Measurements from ENCODE around the gene CCDC85B.

The CCDC85B gene

DNA sequence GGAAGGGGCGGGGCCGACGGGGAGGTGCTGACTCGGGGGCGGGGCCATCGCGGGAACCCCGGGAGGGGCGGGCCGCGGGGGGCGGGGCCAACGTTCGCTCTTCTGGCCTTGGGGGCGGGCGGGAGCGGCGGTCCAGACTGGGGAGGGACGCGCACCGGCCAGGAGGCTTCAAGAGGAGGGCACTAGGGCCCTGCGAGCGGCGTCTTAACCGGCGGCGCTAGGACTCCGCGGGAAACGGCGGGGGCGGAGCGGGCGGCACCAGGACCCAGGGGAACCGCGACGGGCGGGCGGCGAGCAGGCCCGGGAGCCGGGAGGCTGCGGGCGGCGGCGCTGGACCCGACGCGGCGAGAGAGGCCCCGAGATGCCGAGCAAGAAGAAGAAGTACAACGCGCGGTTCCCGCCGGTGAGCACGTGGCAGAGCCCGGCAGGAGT is 28.7 kb downstream of the CCDC85B start, which contains the start of gene DRAP1:
TSS of gene DRAP1 (plus strand) at position 286 of the 432 bp plus-strand sequence. CDS start at position 362, 76 bp downstream.
- no peaks in the 10 kb centered on the region for H3K79me2 ChIP-seq (ENCODE audit: insufficient read depth, low read length)
- TF ChIP-seq EZH2 (IDR thresholded peaks at IDR 0.05; ENCODE audit: borderline replicate concordance, low read length), result no peak
- TF ChIP-seq, protein P1, sequence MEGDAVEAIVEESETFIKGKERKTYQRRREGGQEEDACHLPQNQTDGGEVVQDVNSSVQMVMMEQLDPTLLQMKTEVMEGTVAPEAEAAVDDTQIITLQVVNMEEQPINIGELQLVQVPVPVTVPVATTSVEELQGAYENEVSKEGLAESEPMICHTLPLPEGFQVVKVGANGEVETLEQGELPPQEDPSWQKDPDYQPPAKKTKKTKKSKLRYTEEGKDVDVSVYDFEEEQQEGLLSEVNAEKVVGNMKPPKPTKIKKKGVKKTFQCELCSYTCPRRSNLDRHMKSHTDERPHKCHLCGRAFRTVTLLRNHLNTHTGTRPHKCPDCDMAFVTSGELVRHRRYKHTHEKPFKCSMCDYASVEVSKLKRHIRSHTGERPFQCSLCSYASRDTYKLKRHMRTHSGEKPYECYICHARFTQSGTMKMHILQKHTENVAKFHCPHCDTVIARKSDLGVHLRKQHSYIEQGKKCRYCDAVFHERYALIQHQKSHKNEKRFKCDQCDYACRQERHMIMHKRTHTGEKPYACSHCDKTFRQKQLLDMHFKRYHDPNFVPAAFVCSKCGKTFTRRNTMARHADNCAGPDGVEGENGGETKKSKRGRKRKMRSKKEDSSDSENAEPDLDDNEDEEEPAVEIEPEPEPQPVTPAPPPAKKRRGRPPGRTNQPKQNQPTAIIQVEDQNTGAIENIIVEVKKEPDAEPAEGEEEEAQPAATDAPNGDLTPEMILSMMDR (IDR thresholded peaks at IDR 0.05; ENCODE audit: low read length), result no peak
- H3K9ac ChIP-seq (ENCODE audit: low read length), result peak within 1 kb of the TSS; percentile 83
- H3K27ac ChIP-seq (ENCODE audit: low read depth, low read length, poor library complexity, severe bottlenecking), result no peak within 1 kb of the TSS
- H3K4me1 ChIP-seq (ENCODE audit: insufficient read depth, low read length, severe bottlenecking), result peaks cover 24% of the 10 kb centered on the region
- no peaks in the 10 kb centered on the region for H3K9me3 ChIP-seq (ENCODE audit: low read length)
- H3F3A ChIP-seq (ENCODE audit: insufficient read depth, low read length), result no peaks in the 10 kb centered on the region
- no peak within 1 kb of the TSS for H2AFZ ChIP-seq (ENCODE audit: low read length)
- H4K20me1 ChIP-seq (ENCODE audit: insufficient read depth, low read length), result no peaks in the 10 kb centered on the region
- 0 out of 2 replicates have a peak, but pooled peaks cover 3% of the 10 kb centered on the region for H3K36me3 ChIP-seq (ENCODE audit: insufficient read depth, low read length)
- peak within 1 kb of the TSS; percentile 98 for H3K4me2 ChIP-seq (ENCODE audit: low read length)
- peak within 1 kb of the TSS; percentile 85 for H3K4me3 ChIP-seq (ENCODE audit: low read depth, low read length, poor library complexity, severe bottlenecking)
- no peaks in the 10 kb centered on the region for H3K27me3 ChIP-seq (ENCODE audit: insufficient read depth, low read length)
- no peaks in the 10 kb centered on the region for H3K9me2 ChIP-seq (ENCODE audit: low read depth, low read length)

DNA sequence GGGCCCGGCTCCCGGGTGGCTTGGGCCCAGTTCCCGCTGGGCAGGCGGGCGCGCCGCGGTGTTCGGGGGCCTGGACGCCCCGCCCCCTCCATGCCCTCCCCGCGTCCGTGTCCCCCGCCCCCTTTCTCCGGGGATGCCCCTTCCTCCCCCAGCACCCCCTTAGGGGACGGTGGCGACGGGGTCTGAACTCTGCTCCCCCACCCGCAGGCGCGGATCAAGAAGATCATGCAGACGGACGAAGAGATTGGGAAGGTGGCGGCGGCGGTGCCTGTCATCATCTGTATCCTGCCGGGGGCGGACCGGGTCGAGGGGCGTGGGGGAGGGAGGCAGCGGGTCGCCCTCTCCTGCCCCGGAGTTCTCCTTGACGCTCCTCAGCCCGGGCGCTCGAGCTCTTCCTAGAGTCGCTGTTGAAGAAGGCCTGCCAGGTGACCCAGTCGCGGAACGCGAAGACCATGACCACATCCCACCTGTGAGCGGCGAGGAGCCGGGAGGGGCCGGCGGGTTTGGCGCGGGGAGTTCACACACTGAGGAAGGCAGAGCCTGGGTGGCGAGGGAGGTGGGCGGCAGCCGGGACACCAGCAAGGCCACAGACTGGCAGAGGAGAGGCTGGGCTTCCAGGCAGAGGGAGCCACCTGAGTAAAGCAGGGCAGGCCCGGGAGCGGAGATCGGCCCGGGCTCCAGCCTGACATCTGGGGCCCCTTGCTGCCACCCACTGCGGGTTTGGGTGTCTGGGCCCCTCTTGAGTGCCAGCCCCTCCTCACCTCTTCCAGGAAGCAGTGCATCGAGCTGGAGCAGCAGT is 29.3 kb downstream of the CCDC85B start:
- H3K36me3 ChIP-seq (ENCODE audit: insufficient read depth, low read length), result 0 out of 2 replicates have a peak, but pooled peaks cover 3% of the 10 kb centered on the region
- H2AFZ ChIP-seq (ENCODE audit: low read length), result no peak overlapping the region
- no peaks in the 10 kb centered on the region for H3K27me3 ChIP-seq (ENCODE audit: insufficient read depth, low read length)
- no peaks in the 10 kb centered on the region for H3K9me2 ChIP-seq (ENCODE audit: low read depth, low read length)
- TF ChIP-seq EZH2 (IDR thresholded peaks at IDR 0.05; ENCODE audit: borderline replicate concordance, low read length), result no peak
- TF ChIP-seq, protein P1 (IDR thresholded peaks at IDR 0.05; ENCODE audit: low read length), result no peak
- no peaks in the 10 kb centered on the region for H3K79me2 ChIP-seq (ENCODE audit: insufficient read depth, low read length)
- peak overlapping the region; percentile 85 for H3K4me3 ChIP-seq (ENCODE audit: low read depth, low read length, poor library complexity, severe bottlenecking)
- peaks cover 24% of the 10 kb centered on the region for H3K4me1 ChIP-seq (ENCODE audit: insufficient read depth, low read length, severe bottlenecking)
- peak overlapping the region; percentile 66 for H3K9ac ChIP-seq (ENCODE audit: low read length)
- no peaks in the 10 kb centered on the region for H4K20me1 ChIP-seq (ENCODE audit: insufficient read depth, low read length)
- H3K4me2 ChIP-seq (ENCODE audit: low read length), result peak overlapping the region; percentile 86
- H3K9me3 ChIP-seq (ENCODE audit: low read length), result no peaks in the 10 kb centered on the region
- H3F3A ChIP-seq (ENCODE audit: insufficient read depth, low read length), result no peaks in the 10 kb centered on the region
- no peak overlapping the region for H3K27ac ChIP-seq (ENCODE audit: low read depth, low read length, poor library complexity, severe bottlenecking)

DNA sequence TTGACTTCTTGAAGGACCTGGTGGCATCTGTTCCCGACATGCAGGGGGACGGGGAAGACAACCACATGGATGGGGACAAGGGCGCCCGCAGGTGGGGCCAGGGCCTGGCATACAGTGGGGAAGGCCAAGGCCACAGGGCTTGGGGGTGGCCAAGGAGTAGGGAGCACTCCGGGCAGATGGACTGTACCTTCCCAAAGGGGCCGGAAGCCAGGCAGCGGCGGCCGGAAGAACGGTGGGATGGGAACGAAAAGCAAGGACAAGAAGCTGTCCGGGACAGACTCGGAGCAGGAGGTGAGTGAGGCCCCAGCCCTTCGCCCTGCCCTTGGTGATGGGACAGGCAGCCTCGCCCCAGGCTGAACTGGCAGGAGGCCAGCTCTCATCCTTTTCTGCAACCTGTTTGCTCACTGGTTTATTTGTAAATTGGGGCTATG is 29.9 kb downstream of the CCDC85B start:
- no peaks in the 10 kb centered on the region for H3K9me3 ChIP-seq (ENCODE audit: low read length)
- peak overlapping the region; percentile 85 for H3K4me3 ChIP-seq (ENCODE audit: low read depth, low read length, poor library complexity, severe bottlenecking)
- H3F3A ChIP-seq (ENCODE audit: insufficient read depth, low read length), result no peaks in the 10 kb centered on the region
- H3K4me2 ChIP-seq (ENCODE audit: low read length), result peak overlapping the region; percentile 86
- no peaks in the 10 kb centered on the region for H3K9me2 ChIP-seq (ENCODE audit: low read depth, low read length)
- no peaks in the 10 kb centered on the region for H3K79me2 ChIP-seq (ENCODE audit: insufficient read depth, low read length)
- TF ChIP-seq, protein P1 (IDR thresholded peaks at IDR 0.05; ENCODE audit: low read length), result no peak
- no peak for TF ChIP-seq EZH2 (IDR thresholded peaks at IDR 0.05; ENCODE audit: borderline replicate concordance, low read length)
- no peaks in the 10 kb centered on the region for H3K27me3 ChIP-seq (ENCODE audit: insufficient read depth, low read length)
- H3K27ac ChIP-seq (ENCODE audit: low read depth, low read length, poor library complexity, severe bottlenecking), result no peak overlapping the region
- peaks cover 24% of the 10 kb centered on the region for H3K4me1 ChIP-seq (ENCODE audit: insufficient read depth, low read length, severe bottlenecking)
- H2AFZ ChIP-seq (ENCODE audit: low read length), result no peak overlapping the region
- H3K36me3 ChIP-seq (ENCODE audit: insufficient read depth, low read length), result 0 out of 2 replicates have a peak, but pooled peaks cover 3% of the 10 kb centered on the region
- H4K20me1 ChIP-seq (ENCODE audit: insufficient read depth, low read length), result no peaks in the 10 kb centered on the region
- H3K9ac ChIP-seq (ENCODE audit: low read length), result peak overlapping the region; percentile 66
